ENCODE data around the gene CETN1. TPM values are rescaled to one million over a fixed set of nuclear protein-coding genes. Genes with fewer than 3 reads are reported as not detected.

The CETN1 gene
- total RNA-seq, 1 donor = not detected

DNA sequence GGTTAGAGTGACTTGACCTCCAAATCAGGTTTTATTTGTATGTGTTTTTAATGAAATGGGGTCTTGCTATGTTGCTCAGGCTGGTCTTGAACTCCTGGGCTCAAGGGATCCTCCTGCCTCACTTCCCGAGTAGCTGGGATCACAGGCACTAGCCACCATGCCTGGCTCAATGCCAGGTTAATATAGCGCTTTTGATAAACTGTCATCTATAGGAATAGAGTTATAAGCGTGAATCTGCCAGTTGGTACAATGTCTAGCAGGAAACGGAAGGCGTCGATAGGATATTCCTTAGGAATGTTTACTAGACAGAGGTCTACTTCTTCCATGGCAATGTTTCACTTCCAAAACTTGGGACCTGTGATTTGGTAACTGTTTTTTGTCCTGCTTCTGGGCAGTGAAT is 42.1 kb downstream of the CETN1 start:
- no peak overlapping the region for H3K4me3 ChIP-seq (ENCODE audit: insufficient read depth, low read length)
- H2AFZ ChIP-seq (ENCODE audit: low read length) = no peak overlapping the region
- H4K20me1 ChIP-seq (ENCODE audit: insufficient read depth, low read length) = no peaks in the 10 kb centered on the region
- no peak overlapping the region for H3K4me2 ChIP-seq (ENCODE audit: insufficient read depth, low read length)
- DNase-seq (ENCODE audit: insufficient read length, low spot score, missing footprints) = no peak
- TF ChIP-seq, protein P1, sequence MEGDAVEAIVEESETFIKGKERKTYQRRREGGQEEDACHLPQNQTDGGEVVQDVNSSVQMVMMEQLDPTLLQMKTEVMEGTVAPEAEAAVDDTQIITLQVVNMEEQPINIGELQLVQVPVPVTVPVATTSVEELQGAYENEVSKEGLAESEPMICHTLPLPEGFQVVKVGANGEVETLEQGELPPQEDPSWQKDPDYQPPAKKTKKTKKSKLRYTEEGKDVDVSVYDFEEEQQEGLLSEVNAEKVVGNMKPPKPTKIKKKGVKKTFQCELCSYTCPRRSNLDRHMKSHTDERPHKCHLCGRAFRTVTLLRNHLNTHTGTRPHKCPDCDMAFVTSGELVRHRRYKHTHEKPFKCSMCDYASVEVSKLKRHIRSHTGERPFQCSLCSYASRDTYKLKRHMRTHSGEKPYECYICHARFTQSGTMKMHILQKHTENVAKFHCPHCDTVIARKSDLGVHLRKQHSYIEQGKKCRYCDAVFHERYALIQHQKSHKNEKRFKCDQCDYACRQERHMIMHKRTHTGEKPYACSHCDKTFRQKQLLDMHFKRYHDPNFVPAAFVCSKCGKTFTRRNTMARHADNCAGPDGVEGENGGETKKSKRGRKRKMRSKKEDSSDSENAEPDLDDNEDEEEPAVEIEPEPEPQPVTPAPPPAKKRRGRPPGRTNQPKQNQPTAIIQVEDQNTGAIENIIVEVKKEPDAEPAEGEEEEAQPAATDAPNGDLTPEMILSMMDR (IDR thresholded peaks at IDR 0.05; ENCODE audit: extremely low read depth, low read depth, low read length) = no peak
- H3K9me3 ChIP-seq (ENCODE audit: low read depth, low read length) = no peaks in the 10 kb centered on the region
- H3K27ac ChIP-seq (ENCODE audit: low read depth, low read length) = no peak overlapping the region
- H3K4me1 ChIP-seq (ENCODE audit: insufficient read depth, low read length) = peaks cover 2% of the 10 kb centered on the region
- peaks cover 7% of the 10 kb centered on the region for H3K27me3 ChIP-seq (ENCODE audit: insufficient read depth, low read length)
- no peaks in the 10 kb centered on the region for H3K79me2 ChIP-seq (ENCODE audit: insufficient read depth, low read length)
- H3K36me3 ChIP-seq (ENCODE audit: insufficient read depth, low read length) = no peaks in the 10 kb centered on the region

DNA sequence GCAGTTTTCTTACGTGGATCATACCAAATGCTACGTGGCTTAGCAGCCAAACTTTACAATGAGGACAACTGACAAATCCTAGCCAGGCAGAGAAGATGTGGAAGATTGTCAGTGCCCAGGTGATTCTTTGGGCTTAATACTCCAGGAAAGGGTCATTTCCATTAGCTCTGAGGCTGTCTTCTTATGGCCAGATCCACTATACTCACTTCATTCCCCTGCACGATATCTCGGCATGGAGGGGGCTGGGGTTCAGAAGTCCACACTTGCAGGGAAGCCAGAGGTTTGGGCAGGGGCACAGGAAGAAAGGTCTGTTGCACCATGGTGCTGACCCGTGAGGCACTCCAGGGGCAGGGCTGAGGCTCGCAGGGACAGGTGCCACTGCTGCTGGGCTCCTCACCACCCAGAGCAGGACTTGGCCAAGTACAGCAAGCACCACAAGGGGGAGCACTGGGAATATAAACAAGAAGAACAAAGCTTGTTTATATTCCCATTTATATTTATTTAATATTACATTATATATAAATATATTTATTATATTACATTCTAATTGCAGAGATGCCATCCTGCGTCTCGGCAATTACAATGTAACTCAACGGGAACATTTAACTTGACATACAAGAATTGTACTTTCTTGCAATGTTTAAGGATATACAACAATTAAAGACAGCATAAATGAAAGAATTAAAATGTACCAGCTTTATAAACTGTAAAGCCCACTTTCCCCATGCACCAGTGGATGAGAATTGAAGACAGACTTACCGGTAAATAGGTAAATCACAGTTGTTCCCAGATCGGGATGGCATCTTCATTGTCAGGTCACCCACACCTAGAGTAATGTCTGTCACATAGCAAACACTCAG is 43.8 kb downstream of the CETN1 start:
- no peak overlapping the region for H3K4me3 ChIP-seq (ENCODE audit: insufficient read depth, low read length)
- DNase-seq (ENCODE audit: insufficient read length, low spot score, missing footprints) = peak; percentile 63
- no peak overlapping the region for H2AFZ ChIP-seq (ENCODE audit: low read length)
- H3K79me2 ChIP-seq (ENCODE audit: insufficient read depth, low read length) = no peaks in the 10 kb centered on the region
- H3K9me3 ChIP-seq (ENCODE audit: low read depth, low read length) = no peaks in the 10 kb centered on the region
- H3K27me3 ChIP-seq (ENCODE audit: insufficient read depth, low read length) = peaks cover 7% of the 10 kb centered on the region
- H3K36me3 ChIP-seq (ENCODE audit: insufficient read depth, low read length) = no peaks in the 10 kb centered on the region
- TF ChIP-seq, protein P1 (IDR thresholded peaks at IDR 0.05; ENCODE audit: extremely low read depth, low read depth, low read length) = peak; percentile 66
- no peak overlapping the region for H3K27ac ChIP-seq (ENCODE audit: low read depth, low read length)
- H3K4me2 ChIP-seq (ENCODE audit: insufficient read depth, low read length) = no peak overlapping the region
- peaks cover 2% of the 10 kb centered on the region for H3K4me1 ChIP-seq (ENCODE audit: insufficient read depth, low read length)
- no peaks in the 10 kb centered on the region for H4K20me1 ChIP-seq (ENCODE audit: insufficient read depth, low read length)

DNA sequence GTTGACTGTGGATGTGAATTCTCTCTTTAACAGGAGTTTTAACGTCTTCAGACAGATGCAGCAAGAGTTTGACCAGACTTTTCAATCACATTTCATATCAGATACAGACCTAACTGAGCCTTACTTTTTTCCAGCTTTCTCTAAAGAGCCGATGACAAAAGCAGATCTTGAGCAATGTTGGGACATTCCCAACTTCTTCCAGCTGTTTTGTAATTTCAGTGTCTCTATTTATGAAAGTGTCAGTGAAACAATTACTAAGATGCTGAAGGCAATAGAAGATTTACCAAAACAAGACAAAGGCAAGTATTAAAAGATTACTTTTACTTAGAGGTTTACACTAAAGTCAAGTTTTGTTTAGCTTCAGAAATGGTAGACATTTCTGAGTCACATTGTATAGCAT is 47.1 kb downstream of the CETN1 start:
- no peak overlapping the region for H3K4me3 ChIP-seq (ENCODE audit: insufficient read depth, low read length)
- no peaks in the 10 kb centered on the region for H3K9me3 ChIP-seq (ENCODE audit: low read depth, low read length)
- H3K4me2 ChIP-seq (ENCODE audit: insufficient read depth, low read length) = no peak overlapping the region
- TF ChIP-seq, protein P1 (IDR thresholded peaks at IDR 0.05; ENCODE audit: extremely low read depth, low read depth, low read length) = no peak
- no peak overlapping the region for H3K27ac ChIP-seq (ENCODE audit: low read depth, low read length)
- no peaks in the 10 kb centered on the region for H3K79me2 ChIP-seq (ENCODE audit: insufficient read depth, low read length)
- DNase-seq (ENCODE audit: insufficient read length, low spot score, missing footprints) = no peak
- H3K27me3 ChIP-seq (ENCODE audit: insufficient read depth, low read length) = no peaks in the 10 kb centered on the region
- H3K36me3 ChIP-seq (ENCODE audit: insufficient read depth, low read length) = no peaks in the 10 kb centered on the region
- no peaks in the 10 kb centered on the region for H4K20me1 ChIP-seq (ENCODE audit: insufficient read depth, low read length)
- H2AFZ ChIP-seq (ENCODE audit: low read length) = no peak overlapping the region
- no peaks in the 10 kb centered on the region for H3K4me1 ChIP-seq (ENCODE audit: insufficient read depth, low read length)

DNA sequence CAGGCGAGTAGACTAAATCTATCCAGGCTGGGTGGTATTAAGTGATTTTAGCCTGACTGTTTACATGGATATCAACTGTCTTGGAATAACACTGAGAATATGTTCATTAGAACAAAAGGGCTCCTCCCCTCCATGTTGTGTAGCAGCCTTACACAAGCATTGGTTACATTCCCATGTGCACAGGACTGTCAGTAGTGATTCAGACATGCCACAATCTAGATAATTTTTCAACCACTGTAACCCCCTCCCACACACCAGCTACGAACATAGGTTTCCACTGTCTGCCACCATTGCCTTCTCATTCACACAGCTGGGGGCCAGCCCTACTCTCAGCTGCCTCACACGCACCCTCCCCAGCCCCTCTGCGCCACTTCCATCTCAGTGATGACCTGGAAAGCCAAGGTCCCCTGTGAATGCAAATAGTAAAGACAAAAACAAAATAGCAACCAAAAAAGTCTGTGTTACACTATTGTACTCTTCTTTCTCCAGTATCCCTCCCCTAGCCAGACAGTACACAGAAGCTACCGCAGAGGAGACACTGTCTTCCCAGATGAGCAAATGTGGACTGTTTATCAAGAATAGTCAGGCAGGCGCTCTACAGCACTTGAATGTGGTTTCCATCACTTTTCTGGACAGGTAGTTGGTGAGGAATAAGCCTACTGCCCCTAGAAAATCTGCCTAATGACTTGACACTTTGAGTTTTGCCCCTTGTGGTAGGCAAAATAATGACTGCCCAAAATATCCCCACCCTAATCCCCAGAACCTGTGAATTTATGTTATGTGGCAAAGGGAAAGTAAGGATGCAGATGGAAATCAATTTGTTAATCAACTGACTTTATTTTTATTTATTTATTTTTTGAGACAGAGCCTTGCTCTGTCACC is 49.3 kb downstream of the CETN1 start:
- Histone ChIP-seq H3K79me2 (ENCODE audit: insufficient read depth, low read length) (no peaks in the 10 kb centered on the region), H3K4me3 (ENCODE audit: insufficient read depth, low read length) (no peak overlapping the region), H4K20me1 (ENCODE audit: insufficient read depth, low read length) (no peaks in the 10 kb centered on the region), H3K27ac (ENCODE audit: low read depth, low read length) (no peak overlapping the region), H3K27me3 (ENCODE audit: insufficient read depth, low read length) (no peaks in the 10 kb centered on the region), H3K4me1 (ENCODE audit: insufficient read depth, low read length) (no peaks in the 10 kb centered on the region), H2AFZ (ENCODE audit: low read length) (no peak overlapping the region), H3K4me2 (ENCODE audit: insufficient read depth, low read length) (no peak overlapping the region), H3K36me3 (ENCODE audit: insufficient read depth, low read length) (no peaks in the 10 kb centered on the region), H3K9me3 (ENCODE audit: low read depth, low read length) (no peaks in the 10 kb centered on the region)
- DNase-seq (ENCODE audit: insufficient read length, low spot score, missing footprints) = peak; percentile 22
- TF ChIP-seq, protein P1 (IDR thresholded peaks at IDR 0.05; ENCODE audit: extremely low read depth, low read depth, low read length) = peak; percentile 29
